Measurements from ENCODE around the gene GPR162.

- TF ChIP-seq CTCF (conservative IDR thresholded peaks at IDR 0.05; ENCODE audit: low read length): no peak
- no peak for TF ChIP-seq EZH2phosphoT487 (IDR thresholded peaks at IDR 0.05; ENCODE audit: borderline replicate concordance)
Measured at GRCh38 chr12:6867413-6868210, 46.0 kb downstream of the GPR162 start, which contains the start of gene TPI1.

Measured in Loucy (cell line).